ENCODE measurements around the gene NPTN.

Gene NPTN

DNA sequence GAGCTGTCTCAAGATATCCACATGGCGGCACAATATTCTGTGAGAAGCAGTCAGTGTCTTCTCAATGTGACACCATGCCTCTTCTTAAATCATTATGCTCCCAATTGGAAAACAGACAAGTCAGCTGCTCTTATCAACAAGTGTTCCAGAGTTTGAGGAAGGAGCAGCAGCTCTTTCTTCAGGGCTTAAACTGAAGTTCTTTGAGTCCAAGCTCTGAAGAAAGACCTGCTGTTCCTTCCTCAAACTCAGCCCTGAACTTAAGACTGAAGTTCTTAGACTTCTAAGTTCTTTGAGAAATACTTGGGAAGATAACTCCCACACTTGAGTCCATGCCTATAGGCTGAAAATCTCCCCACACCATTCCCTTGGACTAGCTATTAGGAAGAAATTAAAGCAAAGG lies 43.4 kb downstream of the NPTN start:
- no peak for DNase-seq
- no peak overlapping the region for H2AFZ ChIP-seq (ENCODE audit: low read length)
- no peaks in the 10 kb centered on the region for H3K4me1 ChIP-seq (ENCODE audit: low read length)
- peaks cover 11% of the 10 kb centered on the region for H3K79me2 ChIP-seq (ENCODE audit: low read length)
- 0 out of 2 replicates have a peak, but pooled peaks cover 4% of the 10 kb centered on the region for H4K20me1 ChIP-seq (ENCODE audit: insufficient read depth, low read length)
- no peaks in the 10 kb centered on the region for H3K9me2 ChIP-seq (replicated peaks; ENCODE audit: insufficient read depth, low read length)
- H3K9ac ChIP-seq (ENCODE audit: low read length) = no peak overlapping the region
- H3K4me2 ChIP-seq (ENCODE audit: low read depth, low read length) = no peak overlapping the region
- no peaks in the 10 kb centered on the region for H3K9me3 ChIP-seq (replicated peaks; ENCODE audit: insufficient read depth, low read length)
- H3K27ac ChIP-seq (ENCODE audit: low read length) = no peak overlapping the region
- TF ChIP-seq EZH2phosphoT487 (IDR thresholded peaks at IDR 0.05; ENCODE audit: low read length) (no peak), EZH2 (optimal IDR thresholded peaks at IDR 0.05; ENCODE audit: low read depth, low read length) (no peak)
- TF ChIP-seq, protein P1, sequence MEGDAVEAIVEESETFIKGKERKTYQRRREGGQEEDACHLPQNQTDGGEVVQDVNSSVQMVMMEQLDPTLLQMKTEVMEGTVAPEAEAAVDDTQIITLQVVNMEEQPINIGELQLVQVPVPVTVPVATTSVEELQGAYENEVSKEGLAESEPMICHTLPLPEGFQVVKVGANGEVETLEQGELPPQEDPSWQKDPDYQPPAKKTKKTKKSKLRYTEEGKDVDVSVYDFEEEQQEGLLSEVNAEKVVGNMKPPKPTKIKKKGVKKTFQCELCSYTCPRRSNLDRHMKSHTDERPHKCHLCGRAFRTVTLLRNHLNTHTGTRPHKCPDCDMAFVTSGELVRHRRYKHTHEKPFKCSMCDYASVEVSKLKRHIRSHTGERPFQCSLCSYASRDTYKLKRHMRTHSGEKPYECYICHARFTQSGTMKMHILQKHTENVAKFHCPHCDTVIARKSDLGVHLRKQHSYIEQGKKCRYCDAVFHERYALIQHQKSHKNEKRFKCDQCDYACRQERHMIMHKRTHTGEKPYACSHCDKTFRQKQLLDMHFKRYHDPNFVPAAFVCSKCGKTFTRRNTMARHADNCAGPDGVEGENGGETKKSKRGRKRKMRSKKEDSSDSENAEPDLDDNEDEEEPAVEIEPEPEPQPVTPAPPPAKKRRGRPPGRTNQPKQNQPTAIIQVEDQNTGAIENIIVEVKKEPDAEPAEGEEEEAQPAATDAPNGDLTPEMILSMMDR (IDR thresholded peaks at IDR 0.05; ENCODE audit: low read length) = no peak
- H3K4me3 ChIP-seq (ENCODE audit: low read length) = no peak overlapping the region
- H3K27me3 ChIP-seq (replicated peaks; ENCODE audit: insufficient read depth, low read length) = no peaks in the 10 kb centered on the region
- H3F3A ChIP-seq (ENCODE audit: insufficient read depth, low read length) = no peaks in the 10 kb centered on the region
- H3K36me3 ChIP-seq (replicated peaks; ENCODE audit: insufficient read depth, low read length) = 0 out of 2 replicates have a peak, but pooled peaks cover 4% of the 10 kb centered on the region

DNA sequence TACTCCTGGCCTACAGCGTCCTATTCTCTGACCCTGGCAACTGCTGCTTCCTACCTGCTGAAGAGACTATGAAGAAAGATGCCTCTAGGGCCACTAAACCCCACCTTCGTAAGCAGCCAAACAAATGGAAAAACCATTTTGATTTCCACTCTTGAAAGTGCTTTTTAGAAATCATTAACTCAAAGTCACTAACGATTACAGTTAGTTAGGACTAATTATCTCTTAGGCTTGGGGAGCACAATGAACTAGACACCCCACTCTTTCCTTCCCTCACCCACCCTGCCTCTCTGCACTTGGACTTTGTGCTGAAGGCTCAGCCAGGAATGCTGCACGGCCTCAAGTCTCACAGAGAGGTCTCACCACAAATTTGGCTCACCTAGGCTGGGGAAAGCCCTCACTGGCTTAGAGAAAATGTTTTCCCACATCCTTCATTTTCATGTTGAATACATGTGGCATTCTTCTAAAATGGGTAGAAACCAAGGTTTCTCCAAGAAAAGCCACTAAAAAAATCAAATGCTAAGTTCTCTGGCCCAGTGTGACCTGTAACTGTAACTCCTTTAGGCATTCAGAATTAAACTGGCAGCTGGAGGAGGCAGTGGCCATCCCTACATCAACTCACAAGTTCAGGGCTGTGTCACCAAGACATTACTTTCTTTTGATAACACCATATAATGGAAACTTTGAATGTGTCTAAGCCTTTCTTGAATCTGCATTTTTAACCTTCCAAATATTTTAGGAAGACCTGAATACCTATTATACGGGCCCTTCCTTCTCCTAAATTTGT lies 47.1 kb downstream of the NPTN start:
- H3K4me1 ChIP-seq (ENCODE audit: low read length) = no peaks in the 10 kb centered on the region
- no peaks in the 10 kb centered on the region for H3F3A ChIP-seq (ENCODE audit: insufficient read depth, low read length)
- H3K4me3 ChIP-seq (ENCODE audit: low read length) = no peak overlapping the region
- no peak for DNase-seq
- no peaks in the 10 kb centered on the region for H3K27me3 ChIP-seq (replicated peaks; ENCODE audit: insufficient read depth, low read length)
- H3K79me2 ChIP-seq (ENCODE audit: low read length) = no peaks in the 10 kb centered on the region
- H3K27ac ChIP-seq (ENCODE audit: low read length) = no peak overlapping the region
- no peaks in the 10 kb centered on the region for H3K9me3 ChIP-seq (replicated peaks; ENCODE audit: insufficient read depth, low read length)
- H3K36me3 ChIP-seq (replicated peaks; ENCODE audit: insufficient read depth, low read length) = 0 out of 2 replicates have a peak, but pooled peaks cover 4% of the 10 kb centered on the region
- no peak overlapping the region for H3K4me2 ChIP-seq (ENCODE audit: low read depth, low read length)
- no peak overlapping the region for H2AFZ ChIP-seq (ENCODE audit: low read length)
- no peak overlapping the region for H3K9ac ChIP-seq (ENCODE audit: low read length)
- H3K9me2 ChIP-seq (replicated peaks; ENCODE audit: insufficient read depth, low read length) = no peaks in the 10 kb centered on the region
- TF ChIP-seq EZH2phosphoT487 (IDR thresholded peaks at IDR 0.05; ENCODE audit: low read length) (no peak), EZH2 (optimal IDR thresholded peaks at IDR 0.05; ENCODE audit: low read depth, low read length) (no peak)
- TF ChIP-seq, protein P1 (IDR thresholded peaks at IDR 0.05; ENCODE audit: low read length) = no peak
- H4K20me1 ChIP-seq (ENCODE audit: insufficient read depth, low read length) = no peaks in the 10 kb centered on the region

DNA sequence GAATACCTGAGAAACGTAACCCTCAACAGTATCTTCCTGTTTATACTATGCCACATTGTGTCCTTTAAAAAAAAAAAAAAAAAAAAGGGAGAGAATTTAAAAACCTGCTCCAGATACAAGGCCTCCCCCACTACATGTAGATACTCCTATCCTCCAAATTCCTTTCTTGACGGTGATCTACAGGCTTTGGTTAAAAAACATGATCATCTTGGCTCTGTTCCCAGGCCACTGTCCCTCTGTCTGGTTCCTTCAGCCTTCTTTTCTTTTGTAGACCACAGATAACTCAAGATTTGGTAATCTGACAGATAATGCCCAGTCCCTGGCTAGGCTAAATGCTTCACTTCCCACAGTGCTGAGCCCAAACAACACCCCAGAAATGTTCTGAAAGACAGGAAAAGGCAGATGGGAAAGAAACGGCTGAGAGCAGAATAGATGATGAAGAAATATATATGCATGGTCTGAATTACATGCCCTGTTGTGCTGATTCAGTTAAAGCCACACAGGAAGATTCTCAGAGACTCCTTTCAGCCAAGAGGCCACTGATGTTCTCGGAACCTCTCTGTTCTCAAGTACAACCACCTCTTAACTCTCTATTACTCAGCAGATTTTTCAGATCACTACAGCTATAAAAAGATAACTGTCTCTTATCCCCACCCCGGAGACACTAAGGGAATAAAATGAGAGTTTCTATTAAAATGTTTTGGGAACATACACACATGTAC lies 48.3 kb downstream of the NPTN start:
- Histone ChIP-seq H3F3A (ENCODE audit: insufficient read depth, low read length) (no peaks in the 10 kb centered on the region), H3K27me3 (replicated peaks; ENCODE audit: insufficient read depth, low read length) (no peaks in the 10 kb centered on the region), H3K4me1 (ENCODE audit: low read length) (no peaks in the 10 kb centered on the region), H4K20me1 (ENCODE audit: insufficient read depth, low read length) (no peaks in the 10 kb centered on the region), H2AFZ (ENCODE audit: low read length) (no peak overlapping the region), H3K9me2 (replicated peaks; ENCODE audit: insufficient read depth, low read length) (no peaks in the 10 kb centered on the region), H3K79me2 (ENCODE audit: low read length) (no peaks in the 10 kb centered on the region), H3K27ac (ENCODE audit: low read length) (no peak overlapping the region), H3K36me3 (replicated peaks; ENCODE audit: insufficient read depth, low read length) (0 out of 2 replicates have a peak, but pooled peaks cover 4% of the 10 kb centered on the region), H3K4me2 (ENCODE audit: low read depth, low read length) (no peak overlapping the region), H3K9ac (ENCODE audit: low read length) (no peak overlapping the region), H3K9me3 (replicated peaks; ENCODE audit: insufficient read depth, low read length) (no peaks in the 10 kb centered on the region), H3K4me3 (ENCODE audit: low read length) (no peak overlapping the region)
- TF ChIP-seq, protein P1 (IDR thresholded peaks at IDR 0.05; ENCODE audit: low read length) = no peak
- TF ChIP-seq EZH2 (optimal IDR thresholded peaks at IDR 0.05; ENCODE audit: low read depth, low read length) (no peak), EZH2phosphoT487 (IDR thresholded peaks at IDR 0.05; ENCODE audit: low read length) (no peak)
- DNase-seq = no peak
